ENCODE measurements around the gene MCUB. TPM values are rescaled to one million over a fixed set of nuclear protein-coding genes. Genes with fewer than 3 reads are reported as not detected.

Gene MCUB
- total and polyA plus RNA-seq, 2 donors (not counting 3 experiments of a cell fraction or from before 2014, with no cell fraction given) = 32.5 to 53.8 TPM

DNA sequence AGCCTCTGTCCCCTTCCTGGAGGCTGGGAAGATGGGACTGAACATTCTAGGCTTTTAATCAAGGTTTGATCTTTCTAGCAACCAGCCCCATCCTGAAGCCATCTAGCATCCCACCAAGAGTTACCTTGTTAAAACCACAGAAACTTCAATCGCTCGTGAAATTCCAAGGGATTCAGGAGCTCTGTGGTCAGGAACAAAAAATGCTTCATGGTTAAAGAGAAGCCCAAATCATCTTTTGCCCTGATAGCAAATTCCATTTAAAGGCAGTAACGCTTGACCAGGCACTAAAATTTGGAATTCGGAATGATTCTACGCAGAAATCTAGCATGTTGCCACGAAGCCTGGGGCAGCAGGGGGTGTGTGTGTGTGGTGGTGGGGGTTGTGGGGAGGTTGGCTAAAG, 95.3 kb downstream of the MCUB start:
- Histone ChIP-seq H3K4me1 (ENCODE audit: control insufficient read depth, extremely low read depth, insufficient read depth, low read length) (no peaks in the 10 kb centered on the region), H3K9me1 (replicated peaks; ENCODE audit: control insufficient read depth, extremely low read depth, insufficient read depth, low read length) (no peaks in the 10 kb centered on the region), H3K9ac (replicated peaks; ENCODE audit: extremely low read depth, insufficient read depth, low read length) (no peak overlapping the region), H3K27me3 (ENCODE audit: control insufficient read depth in 2 of 2, insufficient read depth in 2 of 2, low read length in 2 of 2) (no peaks in the 10 kb centered on the region), H3K36me3 (ENCODE audit: control insufficient read depth in 2 of 2, extremely low read depth in 1 of 2, insufficient read depth in 2 of 2, low read length in 2 of 2) (no peaks in the 10 kb centered on the region), H3K27ac (ENCODE audit: insufficient read depth, low read depth, low read length) (no peak overlapping the region), H3K9me3 (replicated peaks; ENCODE audit: control insufficient read depth, insufficient read depth, low read length) (no peaks in the 10 kb centered on the region), H2AFZ (ENCODE audit: low read depth, low read length) (no peak overlapping the region), H3K4me2 (ENCODE audit: insufficient read depth, low read length) (no peak overlapping the region), H3K4me3 (replicated peaks in 1 of 3; ENCODE audit: insufficient read depth in 1 of 3, low read depth in 1 of 3, low read length in 3 of 3) (no peak overlapping the region), H4K20me1 (replicated peaks; ENCODE audit: control insufficient read depth, extremely low read depth, insufficient read depth, low read length) (no peaks in the 10 kb centered on the region), H3K79me2 (ENCODE audit: control insufficient read depth, insufficient read depth, low read length) (no peaks in the 10 kb centered on the region)
- FAIRE-seq (no peak), DNase-seq (ENCODE audit: low read depth, low spot score) (no peak)
- no TSS peak for BruUV-seq (replicated peaks)
- CTCF ChIA-PET = interaction anchor here (0.9 to 2.0 kb wide), 3 partner anchors 9 to 228 kb away, joined by 3 to 4 read pairs (median 4); no protein-coding TSS in a partner anchor
- intact Hi-C loops (cut with micrococcal nuclease) (no loop called here), dilution Hi-C loops (cut with MboI; ENCODE audit: extremely low pct_ligation_motif_present, low sequenced_read_pairs) (no loop called here)
- no peak for TF ChIP-seq GATA2 (IDR thresholded peaks at IDR 0.05; ENCODE audit: insufficient read depth, insufficient read length, low read depth, low read length)
- no peak for TF ChIP-seq POLR2A (IDR thresholded peaks at IDR 0.05; ENCODE audit: low read depth, low read length)
- no peak for TF ChIP-seq FOS (IDR thresholded peaks at IDR 0.05; ENCODE audit: borderline replicate concordance, insufficient read depth, low read length)
- TF ChIP-seq, protein P1, sequence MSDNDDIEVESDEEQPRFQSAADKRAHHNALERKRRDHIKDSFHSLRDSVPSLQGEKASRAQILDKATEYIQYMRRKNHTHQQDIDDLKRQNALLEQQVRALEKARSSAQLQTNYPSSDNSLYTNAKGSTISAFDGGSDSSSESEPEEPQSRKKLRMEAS (IDR thresholded peaks at IDR 0.05; ENCODE audit: insufficient read depth, insufficient read length) = no peak
- TF ChIP-seq EZH2 (IDR thresholded peaks at IDR 0.05; ENCODE audit: borderline replicate concordance, low read depth, low read length, severe bottlenecking) = no peak
- TF ChIP-seq POLR2AphosphoS5 (IDR thresholded peaks at IDR 0.05; ENCODE audit: insufficient read depth, low read depth, low read length) = no peak
- TF ChIP-seq MYC (IDR thresholded peaks at IDR 0.05; ENCODE audit: low read depth, low read length) = no peak
- TF ChIP-seq JUN (IDR thresholded peaks at IDR 0.05; ENCODE audit: borderline replicate concordance, insufficient read depth, insufficient read length, low read depth) = no peak
- TF ChIP-seq, protein P2, sequence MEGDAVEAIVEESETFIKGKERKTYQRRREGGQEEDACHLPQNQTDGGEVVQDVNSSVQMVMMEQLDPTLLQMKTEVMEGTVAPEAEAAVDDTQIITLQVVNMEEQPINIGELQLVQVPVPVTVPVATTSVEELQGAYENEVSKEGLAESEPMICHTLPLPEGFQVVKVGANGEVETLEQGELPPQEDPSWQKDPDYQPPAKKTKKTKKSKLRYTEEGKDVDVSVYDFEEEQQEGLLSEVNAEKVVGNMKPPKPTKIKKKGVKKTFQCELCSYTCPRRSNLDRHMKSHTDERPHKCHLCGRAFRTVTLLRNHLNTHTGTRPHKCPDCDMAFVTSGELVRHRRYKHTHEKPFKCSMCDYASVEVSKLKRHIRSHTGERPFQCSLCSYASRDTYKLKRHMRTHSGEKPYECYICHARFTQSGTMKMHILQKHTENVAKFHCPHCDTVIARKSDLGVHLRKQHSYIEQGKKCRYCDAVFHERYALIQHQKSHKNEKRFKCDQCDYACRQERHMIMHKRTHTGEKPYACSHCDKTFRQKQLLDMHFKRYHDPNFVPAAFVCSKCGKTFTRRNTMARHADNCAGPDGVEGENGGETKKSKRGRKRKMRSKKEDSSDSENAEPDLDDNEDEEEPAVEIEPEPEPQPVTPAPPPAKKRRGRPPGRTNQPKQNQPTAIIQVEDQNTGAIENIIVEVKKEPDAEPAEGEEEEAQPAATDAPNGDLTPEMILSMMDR (IDR thresholded peaks at IDR 0.05; ENCODE audit: extremely low read depth in 1 of 2, insufficient read depth in 1 of 2, low read depth in 1 of 2, low read length in 2 of 2) = no peak
- POLR2A ChIA-PET = no interaction called here

Data from endothelial cell of umbilical vein (primary cell).